Astrocyte (in vitro differentiated cells and primary cell): ENCODE data around the gene MYO3B. TPM values are rescaled to one million over a fixed set of nuclear protein-coding genes. Genes with fewer than 3 reads are reported as not detected.

Experiments
- DNase-seq: peaks from one replicate; pipeline ENCODE4 v3.0.0-alpha.2; 2010; ENCODE audit warnings: low read depth
- FAIRE-seq: peaks from 2 replicates; lab custom pipeline; 2011; peaks lifted over from hg19 to GRCh38; lab: Jason Lieb, UNC
- H2AFZ ChIP-seq: 2 replicates; pipeline ENCODE4 v1.6.0; 2012; ENCODE audit warnings: low read depth, low read length, inconsistent platforms
- H3K27ac ChIP-seq: 2 replicates; pipeline ENCODE4 v1.5.1; 2011; ENCODE audit warnings: low read depth, low read length, inconsistent platforms
- H3K27me3 ChIP-seq: 2 replicates; pipeline ENCODE4 v1.6.0; 2011; ENCODE audit warnings: low read length, inconsistent platforms; ENCODE audit not compliant: insufficient read depth
- H3K36me3 ChIP-seq: 2 replicates; pipeline ENCODE4 v1.5.1; 2011; ENCODE audit warnings: low read length, inconsistent platforms; ENCODE audit not compliant: insufficient read depth
- H3K4me1 ChIP-seq: 2 replicates; pipeline ENCODE4 v1.5.1; 2011; ENCODE audit warnings: low read length, inconsistent platforms; ENCODE audit not compliant: insufficient read depth
- H3K4me2 ChIP-seq: 2 replicates; pipeline ENCODE4 v1.6.0; 2012; ENCODE audit warnings: low read length, inconsistent platforms
- H3K4me3 ChIP-seq: 2 replicates; pipeline ENCODE4 v1.5.1; 2011; ENCODE audit warnings: low read depth, mild to moderate bottlenecking, low read length, inconsistent platforms; ENCODE audit not compliant: insufficient read depth
- H3K79me2 ChIP-seq: 2 replicates; pipeline ENCODE4 v1.6.0; 2012; ENCODE audit warnings: mild to moderate bottlenecking, low read length, inconsistent platforms; ENCODE audit not compliant: insufficient read depth
- H3K9ac ChIP-seq: 2 replicates; pipeline ENCODE4 v1.6.0; 2012; ENCODE audit warnings: mild to moderate bottlenecking, low read length, inconsistent platforms
- H3K9me3 ChIP-seq: 2 replicates; pipeline ENCODE4 v1.5.1; 2012; ENCODE audit warnings: low read depth, mild to moderate bottlenecking, low read length, inconsistent platforms; ENCODE audit not compliant: insufficient read depth
- H4K20me1 ChIP-seq: 2 replicates; pipeline ENCODE4 v1.6.0; 2012; ENCODE audit warnings: low read length, inconsistent platforms; ENCODE audit not compliant: insufficient read depth
- H3K27ac Mint-ChIP-seq: one replicate; pipeline ENCODE4 v1.8.0; 2021; ENCODE audit warnings: mild to moderate bottlenecking, mixed read lengths; ENCODE audit not compliant: unreplicated experiment
- H3K27me3 Mint-ChIP-seq: one replicate; pipeline ENCODE4 v1.8.0; 2021; ENCODE audit warnings: low read depth, mixed read lengths; ENCODE audit not compliant: unreplicated experiment
- H3K36me3 Mint-ChIP-seq: one replicate; pipeline ENCODE4 v1.8.0; 2021; ENCODE audit warnings: low read depth, mixed read lengths; ENCODE audit not compliant: unreplicated experiment
- H3K4me1 Mint-ChIP-seq: one replicate; pipeline ENCODE4 v1.8.0; 2021; ENCODE audit warnings: low read depth, mixed read lengths; ENCODE audit not compliant: unreplicated experiment
- H3K4me3 Mint-ChIP-seq: one replicate; pipeline ENCODE4 v1.8.0; 2021; ENCODE audit warnings: mild to moderate bottlenecking, moderate library complexity, mixed read lengths; ENCODE audit not compliant: unreplicated experiment
- H3K9me3 Mint-ChIP-seq: one replicate; pipeline ENCODE4 v1.8.0; 2021; ENCODE audit warnings: mild to moderate bottlenecking, mixed read lengths; ENCODE audit not compliant: unreplicated experiment
- EZH2 ChIP-seq: IDR thresholded peaks from 2 replicates; pipeline ENCODE4 v1.6.1; 2012; ENCODE audit warnings: mild to moderate bottlenecking, low read length, inconsistent platforms; ENCODE audit not compliant: insufficient read depth
- total RNA-seq: library from RNA; stranded (reverse); gene quantifications from 2 replicates; pipeline ENCODE4 v1.2.1, GENCODE V29; 2021
- TF ChIP-seq, protein P1 (sequence below): IDR thresholded peaks from 2 replicates; pipeline ENCODE4 v1.5.1; 2011; ENCODE audit warnings: low read depth, mild to moderate bottlenecking, inconsistent platforms, low read length, moderate library complexity; ENCODE audit not compliant: insufficient read depth

MYO3B gene
- total RNA-seq, 1 donor from 2014 or later, result not detected

DNA sequence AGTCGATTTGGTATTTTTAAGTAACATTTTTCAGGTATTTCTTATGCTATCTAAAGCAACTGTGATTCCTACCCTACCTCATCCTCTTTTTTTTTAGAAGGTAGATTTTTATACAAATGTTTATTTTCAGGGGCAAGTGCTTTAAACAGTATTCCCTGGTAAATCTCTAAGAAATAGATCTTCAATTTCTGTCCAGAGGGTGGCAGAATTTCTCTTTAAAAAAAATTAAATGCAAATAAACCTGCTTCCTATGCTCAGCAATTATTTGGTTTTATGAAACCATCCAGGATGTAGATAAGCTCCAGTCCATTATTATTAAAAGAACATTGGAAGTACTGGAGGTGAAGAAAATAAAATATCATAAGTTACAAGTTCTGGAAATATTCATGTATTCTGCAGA, 191.9 kb downstream of the MYO3B start:
- Mint-ChIP-seq H3K27me3 (peaks cover 33% of the 10 kb centered on the region), H3K4me3 (no peak overlapping the region), H3K4me1 (peaks cover 2% of the 10 kb centered on the region), H3K9me3 (no peaks in the 10 kb centered on the region), H3K27ac (no peak overlapping the region), H3K36me3 (no peaks in the 10 kb centered on the region)
- H3K4me1 ChIP-seq, result no peaks in the 10 kb centered on the region
- H3K4me2 ChIP-seq, result no peak overlapping the region
- no peaks in the 10 kb centered on the region for H3K9me3 ChIP-seq
- no peak for TF ChIP-seq EZH2
- TF ChIP-seq, protein P1, sequence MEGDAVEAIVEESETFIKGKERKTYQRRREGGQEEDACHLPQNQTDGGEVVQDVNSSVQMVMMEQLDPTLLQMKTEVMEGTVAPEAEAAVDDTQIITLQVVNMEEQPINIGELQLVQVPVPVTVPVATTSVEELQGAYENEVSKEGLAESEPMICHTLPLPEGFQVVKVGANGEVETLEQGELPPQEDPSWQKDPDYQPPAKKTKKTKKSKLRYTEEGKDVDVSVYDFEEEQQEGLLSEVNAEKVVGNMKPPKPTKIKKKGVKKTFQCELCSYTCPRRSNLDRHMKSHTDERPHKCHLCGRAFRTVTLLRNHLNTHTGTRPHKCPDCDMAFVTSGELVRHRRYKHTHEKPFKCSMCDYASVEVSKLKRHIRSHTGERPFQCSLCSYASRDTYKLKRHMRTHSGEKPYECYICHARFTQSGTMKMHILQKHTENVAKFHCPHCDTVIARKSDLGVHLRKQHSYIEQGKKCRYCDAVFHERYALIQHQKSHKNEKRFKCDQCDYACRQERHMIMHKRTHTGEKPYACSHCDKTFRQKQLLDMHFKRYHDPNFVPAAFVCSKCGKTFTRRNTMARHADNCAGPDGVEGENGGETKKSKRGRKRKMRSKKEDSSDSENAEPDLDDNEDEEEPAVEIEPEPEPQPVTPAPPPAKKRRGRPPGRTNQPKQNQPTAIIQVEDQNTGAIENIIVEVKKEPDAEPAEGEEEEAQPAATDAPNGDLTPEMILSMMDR, result peak; percentile 16
- H3K79me2 ChIP-seq, result no peaks in the 10 kb centered on the region
- H3K9ac ChIP-seq, result no peak overlapping the region
- FAIRE-seq, result no peak
- H3K4me3 ChIP-seq, result no peak overlapping the region
- peaks cover 37% of the 10 kb centered on the region for H3K27me3 ChIP-seq
- H4K20me1 ChIP-seq, result no peaks in the 10 kb centered on the region
- no peak overlapping the region for H3K27ac ChIP-seq
- H2AFZ ChIP-seq, result no peak overlapping the region
- H3K36me3 ChIP-seq, result no peaks in the 10 kb centered on the region
- no peak for DNase-seq

DNA sequence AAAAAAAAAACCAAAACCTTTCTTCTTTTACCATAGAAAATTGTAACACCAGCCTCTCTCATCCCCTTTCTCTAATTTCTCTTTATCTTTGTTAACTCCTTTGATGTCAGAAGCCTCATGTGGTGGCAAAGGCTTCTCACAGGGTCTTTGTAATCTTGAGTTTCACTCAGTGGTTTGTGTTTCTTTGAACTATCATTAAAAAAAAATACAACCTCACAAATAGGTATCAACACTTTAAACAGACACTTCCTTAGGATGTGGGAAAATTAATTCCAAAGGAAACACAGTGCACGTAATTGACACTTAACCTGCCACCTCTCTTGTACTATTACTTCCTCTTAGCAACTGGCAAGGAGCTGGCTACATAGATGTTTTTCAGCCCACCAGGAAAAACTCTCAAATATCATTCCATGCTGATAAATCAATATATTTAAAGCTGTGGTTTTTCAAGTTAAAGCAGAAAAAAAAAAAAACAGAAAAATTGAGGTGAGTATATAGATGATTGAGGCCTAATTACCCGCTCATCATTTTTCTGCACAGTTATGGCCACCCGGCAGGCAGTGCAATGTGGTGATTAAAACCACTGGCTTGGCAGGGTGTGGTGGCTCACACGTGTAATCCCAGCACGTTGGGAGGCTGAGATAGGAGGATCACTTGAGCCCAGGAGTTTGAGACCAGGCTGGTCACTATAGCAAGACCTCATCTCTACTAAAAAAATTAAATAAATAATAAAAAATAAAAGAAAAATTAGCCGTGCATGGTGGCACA, 193.5 kb downstream of the MYO3B start:
- Histone ChIP-seq H3K4me2 (no peak overlapping the region), H2AFZ (no peak overlapping the region), H3K79me2 (no peaks in the 10 kb centered on the region), H3K9me3 (no peaks in the 10 kb centered on the region), H3K4me3 (no peak overlapping the region), H4K20me1 (no peaks in the 10 kb centered on the region), H3K27me3 (peaks cover 29% of the 10 kb centered on the region), H3K36me3 (no peaks in the 10 kb centered on the region), H3K9ac (no peak overlapping the region), H3K4me1 (no peaks in the 10 kb centered on the region), H3K27ac (no peak overlapping the region)
- Mint-ChIP-seq H3K9me3 (no peaks in the 10 kb centered on the region), H3K27ac (no peak overlapping the region), H3K36me3 (no peaks in the 10 kb centered on the region), H3K27me3 (peaks cover 29% of the 10 kb centered on the region), H3K4me3 (no peak overlapping the region), H3K4me1 (peaks cover 7% of the 10 kb centered on the region)
- FAIRE-seq (no peak), DNase-seq (no peak)
- TF ChIP-seq, protein P1, result no peak
- no peak for TF ChIP-seq EZH2

DNA sequence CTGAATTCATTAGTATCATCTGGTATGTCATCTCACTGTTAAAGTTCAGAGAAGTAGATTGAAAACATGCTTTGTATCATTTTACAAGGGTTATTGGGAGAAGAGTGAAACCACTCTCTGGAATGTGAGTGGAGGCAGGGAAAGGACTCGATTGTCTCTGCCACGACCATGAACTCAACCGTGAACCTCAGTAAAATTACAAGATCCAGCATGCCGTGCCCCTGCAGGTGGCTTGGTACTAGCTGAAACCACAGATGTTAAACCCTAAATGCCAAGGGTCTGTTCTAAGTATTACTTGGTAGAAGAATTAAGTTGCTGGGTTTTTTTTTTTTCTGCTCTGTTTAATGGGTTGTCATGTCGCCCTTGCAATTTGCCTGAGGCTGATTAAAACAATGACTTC, 197.2 kb downstream of the MYO3B start:
- H3K27ac ChIP-seq, result no peak overlapping the region
- TF ChIP-seq, protein P1, result no peak
- TF ChIP-seq EZH2, result no peak
- no peaks in the 10 kb centered on the region for H3K36me3 ChIP-seq
- Mint-ChIP-seq H3K27me3 (peaks cover 33% of the 10 kb centered on the region), H3K9me3 (no peaks in the 10 kb centered on the region), H3K36me3 (no peaks in the 10 kb centered on the region), H3K27ac (no peak overlapping the region), H3K4me3 (no peak overlapping the region), H3K4me1 (peaks cover 7% of the 10 kb centered on the region)
- H3K9me3 ChIP-seq, result no peaks in the 10 kb centered on the region
- FAIRE-seq (no peak), DNase-seq (no peak)
- H3K27me3 ChIP-seq, result peaks cover 6% of the 10 kb centered on the region
- H2AFZ ChIP-seq, result no peak overlapping the region
- no peaks in the 10 kb centered on the region for H4K20me1 ChIP-seq
- no peak overlapping the region for H3K9ac ChIP-seq
- no peak overlapping the region for H3K4me3 ChIP-seq
- no peak overlapping the region for H3K4me2 ChIP-seq
- no peaks in the 10 kb centered on the region for H3K79me2 ChIP-seq
- no peaks in the 10 kb centered on the region for H3K4me1 ChIP-seq
